ENCODE measurements around the gene ZFP3. TPM values are rescaled to one million over a fixed set of nuclear protein-coding genes. Genes with fewer than 3 reads are reported as not detected.
"Not testable (repeated sequence)": the region's sequence is repeated elsewhere in the genome, so short reads cannot be mapped to it uniquely, and the experiment has no call there.

The ZFP3 gene
- total and polyA plus RNA-seq, 4 donors, result 2.3 to 7.3 (median 3.7) TPM

DNA sequence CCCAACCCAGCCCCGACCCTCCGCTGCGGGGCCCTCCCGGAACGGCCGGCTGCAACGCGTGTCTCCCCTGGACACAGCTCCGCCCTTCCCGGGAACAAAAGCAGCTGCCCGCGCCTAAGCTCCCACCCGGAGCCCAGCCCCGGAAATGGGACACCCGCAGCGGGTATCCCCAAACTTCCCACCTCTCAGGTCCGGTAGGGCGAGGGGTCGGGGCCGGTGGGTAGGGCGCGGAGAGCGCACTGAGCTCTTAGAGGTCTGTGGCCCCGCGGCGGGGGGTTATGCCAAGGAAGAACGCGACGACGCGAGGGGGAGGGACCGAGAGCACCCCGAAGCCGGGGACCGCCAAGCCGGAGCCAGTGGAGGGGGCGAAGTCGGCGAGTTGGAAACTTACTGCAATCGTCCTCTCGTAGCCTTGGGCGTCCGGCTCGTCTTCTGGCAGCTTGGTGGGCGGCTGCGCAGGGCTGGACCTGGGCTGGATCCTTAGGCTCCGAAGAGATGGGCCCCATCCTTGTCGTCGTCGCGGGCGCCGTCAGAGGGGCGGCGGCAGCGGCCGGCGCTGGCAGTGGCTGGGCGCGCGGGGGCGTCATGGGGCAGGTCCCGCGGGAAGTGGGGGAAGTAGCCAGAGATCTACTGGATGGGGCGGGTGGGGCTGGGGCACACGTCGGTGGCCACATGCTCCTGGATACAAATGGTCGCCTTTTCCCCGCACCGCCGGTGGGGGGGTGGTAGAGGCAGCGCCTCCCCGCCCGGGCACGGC, 44.5 kb downstream of the ZFP3 start:
- peak overlapping the region in 1 of 2 donors; percentile 13 for H3K9ac ChIP-seq (ENCODE audit: insufficient read depth in 1 of 2, low read length in 2 of 2)
- TF ChIP-seq, protein P1, sequence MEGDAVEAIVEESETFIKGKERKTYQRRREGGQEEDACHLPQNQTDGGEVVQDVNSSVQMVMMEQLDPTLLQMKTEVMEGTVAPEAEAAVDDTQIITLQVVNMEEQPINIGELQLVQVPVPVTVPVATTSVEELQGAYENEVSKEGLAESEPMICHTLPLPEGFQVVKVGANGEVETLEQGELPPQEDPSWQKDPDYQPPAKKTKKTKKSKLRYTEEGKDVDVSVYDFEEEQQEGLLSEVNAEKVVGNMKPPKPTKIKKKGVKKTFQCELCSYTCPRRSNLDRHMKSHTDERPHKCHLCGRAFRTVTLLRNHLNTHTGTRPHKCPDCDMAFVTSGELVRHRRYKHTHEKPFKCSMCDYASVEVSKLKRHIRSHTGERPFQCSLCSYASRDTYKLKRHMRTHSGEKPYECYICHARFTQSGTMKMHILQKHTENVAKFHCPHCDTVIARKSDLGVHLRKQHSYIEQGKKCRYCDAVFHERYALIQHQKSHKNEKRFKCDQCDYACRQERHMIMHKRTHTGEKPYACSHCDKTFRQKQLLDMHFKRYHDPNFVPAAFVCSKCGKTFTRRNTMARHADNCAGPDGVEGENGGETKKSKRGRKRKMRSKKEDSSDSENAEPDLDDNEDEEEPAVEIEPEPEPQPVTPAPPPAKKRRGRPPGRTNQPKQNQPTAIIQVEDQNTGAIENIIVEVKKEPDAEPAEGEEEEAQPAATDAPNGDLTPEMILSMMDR (IDR thresholded peaks at IDR 0.05; ENCODE audit: control extremely low read depth, extremely low read depth), result no peak
- H3K27ac ChIP-seq (ENCODE audit: low read depth in 1 of 2, low read length in 1 of 2), result no peak overlapping the region
- peaks cover 0 to 8% (median 0%) of the 10 kb centered on the region in 3 donors for H3K27me3 ChIP-seq (ENCODE audit: control insufficient read depth in 3 of 3, insufficient read depth in 3 of 3, low read length in 2 of 3)
- WGBS, 2 donors, result 4 to 9% methylated on average over 71 to 75 of the region's 75 CpGs
- peaks cover 0 to 4% (median 0%) of the 10 kb centered on the region in 5 donors for H3K4me1 ChIP-seq (ENCODE audit: control insufficient read depth in 5 of 5, insufficient read depth in 5 of 5, low read length in 5 of 5)
- ATAC-seq (ENCODE audit: insufficient read depth, low FRiP score) (no peak), DNase-seq (peak; percentile 54 to 69 (median 65))
- peak overlapping the region; percentile 45 for H3K4me3 ChIP-seq
- H3K9me3 ChIP-seq (ENCODE audit: control insufficient read depth in 4 of 4, insufficient read depth in 3 of 4, low read length in 3 of 4), result peaks cover 0 to 11% (median 0%) of the 10 kb centered on the region in 4 donors
- no peaks in the 10 kb centered on the region for H3K36me3 ChIP-seq (ENCODE audit: control insufficient read depth in 4 of 4, insufficient read depth in 4 of 4, low read length in 4 of 4)

DNA sequence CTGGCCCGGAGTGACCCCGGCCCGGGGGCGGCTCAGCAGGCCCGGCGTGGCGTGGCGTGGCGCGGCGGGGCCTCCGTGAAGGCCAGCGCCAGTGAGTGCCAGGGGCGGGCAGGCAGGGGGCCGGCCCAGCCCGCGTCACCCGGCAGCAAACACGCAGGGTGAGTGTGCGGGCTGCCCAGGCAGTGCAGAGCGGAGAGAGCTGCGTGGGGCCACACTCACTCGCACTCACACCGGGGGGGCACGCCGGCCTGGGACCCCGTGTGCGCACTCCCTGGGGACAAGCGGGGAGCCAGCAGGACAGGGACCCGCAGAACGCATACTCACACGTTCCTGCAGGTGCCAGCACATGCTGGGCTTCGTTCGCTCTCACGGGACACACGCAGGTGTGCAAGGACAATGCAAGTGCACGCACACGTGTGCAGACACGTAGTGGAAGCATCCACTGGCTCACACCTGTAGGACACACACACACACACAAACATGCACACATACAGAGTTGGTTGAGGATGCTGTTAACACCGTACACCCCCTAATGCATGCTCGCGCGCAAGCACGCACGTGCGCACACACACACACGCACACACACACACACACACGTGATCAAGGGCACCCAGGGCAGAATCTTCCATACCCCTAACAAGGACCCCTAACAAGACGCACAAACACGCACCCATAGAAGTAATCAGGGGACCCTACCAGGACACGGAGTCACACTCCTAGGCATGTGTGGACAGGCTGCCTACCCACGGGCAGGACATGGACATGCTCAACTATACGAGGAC, 45.3 kb downstream of the ZFP3 start:
- H3K9ac ChIP-seq (ENCODE audit: insufficient read depth in 1 of 2, low read length in 2 of 2), result no peak overlapping the region
- peaks cover 0 to 5% (median 0%) of the 10 kb centered on the region in 3 donors for H3K27me3 ChIP-seq (ENCODE audit: control insufficient read depth in 3 of 3, insufficient read depth in 3 of 3, low read length in 2 of 3)
- H3K4me1 ChIP-seq (ENCODE audit: control insufficient read depth in 5 of 5, insufficient read depth in 5 of 5, low read length in 5 of 5), result peaks cover 0 to 4% (median 0%) of the 10 kb centered on the region in 5 donors
- TF ChIP-seq, protein P1 (IDR thresholded peaks at IDR 0.05; ENCODE audit: control extremely low read depth, extremely low read depth), result no peak
- no peaks in the 10 kb centered on the region for H3K36me3 ChIP-seq (ENCODE audit: control insufficient read depth in 4 of 4, insufficient read depth in 4 of 4, low read length in 4 of 4)
- peaks cover 0 to 6% (median 0%) of the 10 kb centered on the region in 4 donors for H3K9me3 ChIP-seq (ENCODE audit: control insufficient read depth in 4 of 4, insufficient read depth in 3 of 4, low read length in 3 of 4)
- no peak overlapping the region for H3K27ac ChIP-seq (ENCODE audit: low read depth in 1 of 2, low read length in 1 of 2)
- 54 to 57% methylated on average over 52 to 53 of the region's 53 CpGs for WGBS, 2 donors
- H3K4me3 ChIP-seq, result no peak overlapping the region
- DNase-seq (no peak), ATAC-seq (ENCODE audit: insufficient read depth, low FRiP score) (peak; percentile 11)

DNA sequence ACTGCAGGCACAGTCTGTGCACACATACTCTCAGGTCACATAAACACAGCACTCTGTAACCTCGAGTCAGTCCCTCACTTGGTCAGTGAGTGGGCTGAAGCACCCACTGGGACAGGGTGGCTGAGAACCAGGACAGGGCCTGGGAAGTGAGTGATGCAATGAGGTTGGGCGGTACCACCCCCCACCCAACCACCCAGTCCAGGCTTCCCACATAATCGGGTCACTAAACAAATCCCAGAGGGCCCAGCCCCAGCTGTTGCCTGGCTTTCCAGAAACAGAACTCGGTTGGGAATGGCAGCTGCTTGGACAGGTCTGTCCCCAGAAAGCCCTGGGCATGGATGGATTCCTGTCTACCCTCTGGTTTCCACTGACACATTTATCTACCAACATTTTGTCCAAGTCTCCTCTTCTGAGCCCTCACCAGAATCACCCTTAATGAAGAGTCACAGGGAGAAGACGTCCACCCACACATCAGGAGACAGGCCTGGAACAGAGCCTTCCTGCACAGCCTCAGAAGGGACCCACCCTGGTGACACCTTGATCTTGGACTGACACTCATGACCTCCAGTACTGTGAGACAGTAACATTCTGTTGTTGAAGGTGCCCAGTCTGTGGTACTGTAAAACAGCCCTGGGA, 46.0 kb downstream of the ZFP3 start:
- not testable (repeated sequence) for H3K9ac ChIP-seq (ENCODE audit: insufficient read depth in 1 of 2, low read length in 2 of 2); H3K27me3 ChIP-seq (ENCODE audit: control insufficient read depth in 3 of 3, insufficient read depth in 3 of 3, low read length in 2 of 3); H3K27ac ChIP-seq (ENCODE audit: low read depth in 1 of 2, low read length in 1 of 2); ATAC-seq (ENCODE audit: insufficient read depth, low FRiP score); H3K4me3 ChIP-seq; H3K9me3 ChIP-seq (ENCODE audit: control insufficient read depth in 4 of 4, insufficient read depth in 3 of 4, low read length in 3 of 4); DNase-seq; H3K36me3 ChIP-seq (ENCODE audit: control insufficient read depth in 4 of 4, insufficient read depth in 4 of 4, low read length in 4 of 4); H3K4me1 ChIP-seq (ENCODE audit: control insufficient read depth in 5 of 5, insufficient read depth in 5 of 5, low read length in 5 of 5)
- WGBS, 2 donors, result 79 to 86% methylated on average over 5 of the region's 5 CpGs

DNA sequence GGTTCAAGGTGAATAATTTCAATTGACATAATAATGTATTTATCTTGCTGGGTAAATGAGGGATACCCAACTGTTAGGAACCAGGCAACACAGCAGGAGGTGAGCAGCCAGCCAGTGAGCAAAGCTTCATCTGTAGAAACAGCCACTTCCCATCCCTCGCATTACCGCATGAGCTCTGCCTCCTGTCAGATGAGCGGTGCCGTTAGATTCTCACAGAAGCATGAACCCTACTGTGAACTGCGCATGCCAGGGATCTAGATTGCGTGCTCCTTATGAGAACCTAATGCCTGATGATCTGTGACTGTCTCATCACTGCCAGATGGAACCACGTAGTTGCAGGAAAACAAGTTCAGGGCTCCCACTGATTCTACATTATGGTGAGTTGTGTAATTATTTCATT, 46.6 kb downstream of the ZFP3 start:
- not testable (repeated sequence) for H3K27ac ChIP-seq (ENCODE audit: low read depth in 1 of 2, low read length in 1 of 2); H3K27me3 ChIP-seq (ENCODE audit: control insufficient read depth in 3 of 3, insufficient read depth in 3 of 3, low read length in 2 of 3)

More for the DNA sequence above, 46.6 kb downstream of the ZFP3 start:
- not testable (repeated sequence) for H3K4me3 ChIP-seq; ATAC-seq (ENCODE audit: insufficient read depth, low FRiP score); H3K9me3 ChIP-seq (ENCODE audit: control insufficient read depth in 4 of 4, insufficient read depth in 3 of 4, low read length in 3 of 4); H3K36me3 ChIP-seq (ENCODE audit: control insufficient read depth in 4 of 4, insufficient read depth in 4 of 4, low read length in 4 of 4); DNase-seq; H3K9ac ChIP-seq (ENCODE audit: insufficient read depth in 1 of 2, low read length in 2 of 2); H3K4me1 ChIP-seq (ENCODE audit: control insufficient read depth in 5 of 5, insufficient read depth in 5 of 5, low read length in 5 of 5)
- WGBS, 2 donors, result 83 to 85% methylated on average over 7 of the region's 7 CpGs

Data from lung (tissue), 12 donors.